K562 (cell line): Measurements from ENCODE around the gene HBEGF. TPM values are rescaled to one million over a fixed set of nuclear protein-coding genes. Genes with fewer than 3 reads are reported as not detected.
A peak's percentile ranks its signal among the peaks of the same experiment; 100 is the strongest.

Source experiments
- AFF4 ChIP-seq: sonication (generic); formaldehyde crosslinking; IDR thresholded peaks from 2 replicates; pipeline ENCODE4 v1.8.0; 2023; ENCODE audit warnings: mild to moderate bottlenecking, missing genetic modification reagents
- ATF3 ChIP-seq, 2 experiments: fragments of 450-650 bp in 1 of 2; sonication (generic) in 1 of 2; formaldehyde crosslinking in 1 of 2; IDR thresholded peaks in 1 of 2; conservative IDR thresholded peaks in 1 of 2; 2 replicates each; pipeline versions ENCODE4 v1.6.1 to v1.8.1; 2016 to 2023; ENCODE audit warnings: mild to moderate bottlenecking in 2 of 2, moderate library complexity in 2 of 2, inconsistent platforms in 1 of 2, missing genetic modification reagents in 1 of 2
- BMI1 ChIP-seq: fragments of 150-350 bp; IDR thresholded peaks from 2 replicates; pipeline ENCODE4 v1.6.1; 2014; ENCODE audit warnings: low read length
- CBFA2T2 ChIP-seq: fragments of 450-650 bp; conservative IDR thresholded peaks from 2 replicates; pipeline ENCODE4 v1.6.1; 2017; ENCODE audit warnings: mild to moderate bottlenecking
- CHD2 ChIP-seq: IDR thresholded peaks from 2 replicates; pipeline ENCODE4 v1.6.1; 2011; ENCODE audit warnings: low read depth, low read length
- EP300 ChIP-seq: IDR thresholded peaks from 2 replicates; pipeline ENCODE4 v1.6.1; 2012; ENCODE audit warnings: low read length, improper control_type of control experiment
- GABPA ChIP-seq: fragments of 200-800 bp; sonication (Bioruptor generic); conservative IDR thresholded peaks from 2 replicates; pipeline ENCODE4 v1.6.1; 2016; ENCODE audit warnings: low read depth, missing genetic modification characterization, missing compliant biosample characterization
- GTF2E2 ChIP-seq: fragments of 200-800 bp; sonication (Bioruptor generic); IDR thresholded peaks from 2 replicates; pipeline ENCODE4 v1.6.1; 2016; ENCODE audit warnings: missing genetic modification characterization, missing compliant biosample characterization
- IRF1 ChIP-seq: sonication (generic); formaldehyde crosslinking; IDR thresholded peaks from 2 replicates; pipeline ENCODE4 v1.8.0; 2022; ENCODE audit warnings: missing genetic modification reagents, mild to moderate bottlenecking, borderline replicate concordance
- NEUROD1 ChIP-seq: fragments of 150-350 bp; IDR thresholded peaks from 2 replicates; pipeline ENCODE4 v1.6.1; 2014; ENCODE audit warnings: borderline replicate concordance, low read length, low read depth; ENCODE audit not compliant: partially characterized antibody
- PHB ChIP-seq: fragments of 250-450 bp; sonication (Bioruptor Pico); IDR thresholded peaks from 2 replicates; pipeline ENCODE4 v1.5.0; 2021
- SFPQ ChIP-seq: fragments of 200-400 bp; formaldehyde crosslinking; IDR thresholded peaks from 2 replicates; pipeline ENCODE4 v1.6.1; 2017; ENCODE audit warnings: mild to moderate bottlenecking, low read depth, low read length, moderate library complexity
- SIN3B ChIP-seq: fragments of 450-650 bp; IDR thresholded peaks from 2 replicates; pipeline ENCODE4 v1.6.1; 2017; ENCODE audit warnings: low read depth, mild to moderate bottlenecking, moderate library complexity
- SPI1 ChIP-seq: IDR thresholded peaks from 2 replicates; pipeline ENCODE4 v1.6.1; 2011; ENCODE audit warnings: low read depth, low read length, control low read depth, borderline replicate concordance
- SRSF9 ChIP-seq: fragments of 200-400 bp; formaldehyde crosslinking; IDR thresholded peaks from 2 replicates; pipeline ENCODE4 v1.6.1; 2017; ENCODE audit warnings: low read depth, low read length, borderline replicate concordance
- TEAD2 ChIP-seq: fragments of 450-650 bp; IDR thresholded peaks from 2 replicates; pipeline ENCODE4 v1.6.1; 2016; ENCODE audit warnings: missing genetic modification characterization, control low read depth, missing compliant biosample characterization
- ZC3H8 ChIP-seq: fragments of 450-650 bp; IDR thresholded peaks from 2 replicates; pipeline ENCODE4 v1.6.1; 2017
- ZFP1 ChIP-seq: fragments of 450-650 bp; formaldehyde crosslinking; IDR thresholded peaks from 2 replicates; pipeline ENCODE4 v1.4.0; 2020; ENCODE audit warnings: mild to moderate bottlenecking, mixed read lengths
- ZKSCAN1 ChIP-seq: fragments of 150-350 bp; IDR thresholded peaks from 2 replicates; pipeline ENCODE4 v1.6.1; 2016; ENCODE audit warnings: low read depth, low read length
- ZNF133 ChIP-seq: fragments of 250-450 bp; sonication (Bioruptor Pico); IDR thresholded peaks from 2 replicates; pipeline ENCODE4 v1.4.0; 2020; ENCODE audit warnings: mild to moderate bottlenecking
- ZNF165 ChIP-seq: fragments of 250-450 bp; sonication (Bioruptor Pico); IDR thresholded peaks from 2 replicates; pipeline ENCODE4 v1.4.0; 2020; ENCODE audit warnings: borderline replicate concordance
- ZNF324 ChIP-seq: fragments of 250-450 bp; sonication (Bioruptor Pico); IDR thresholded peaks from 2 replicates; pipeline ENCODE4 v1.4.0; 2020; ENCODE audit warnings: mild to moderate bottlenecking
- polyA plus RNA-seq, 8 experiments: library from polyadenylated mRNA; depleted of rRNA in 4 of 8; stranded (reverse) in 5 of 8; unstranded in 3 of 8; fragments of >200 nt; fragmentation: Nextera tagmentation in 2 of 8; fragmentation: Illumina TruSeq in 1 of 8; extraction: Ambion mirVana in 2 of 8; extraction: Trizol in 1 of 8; gene quantifications; 2 replicates each; pipeline versions ENCODE4 v1.2.1 to v1.2.3, GENCODE V29; 2011 to 2014; ENCODE audit warnings: inconsistent platforms in 1 of 8, missing spikeins in 1 of 8
- total RNA-seq, 7 experiments: library from RNA; depleted of rRNA in 6 of 7; stranded (reverse); fragments of >200 nt in 6 of 7; fragmentation: Illumina TruSeq in 2 of 7; extraction: Trizol in 2 of 7; gene quantifications; 2 replicates each; pipeline versions ENCODE4 v1.2.1 to v1.2.3, GENCODE V29; 2011 to 2021; ENCODE audit warnings: low replicate concordance in 1 of 7

The HBEGF gene
- total and polyA plus RNA-seq, 9 of the 15 experiments (the other 6 are each of a cell fraction or from before 2014, with no cell fraction given) = 0.11 to 1.1 (median 0.60) TPM

GRCh38 chr5:140312067-140312790, 34.2 kb downstream of the HBEGF start (continued):
- TF ChIP-seq SFPQ (no peak), ZFP1 (CRISPR knock-in tag) (no peak), SIN3B (no peak), TEAD2 (tag) (no peak), ZNF324 (no peak), SRSF9 (no peak), ZNF133 (no peak), GABPA (0 out of 2 replicates have a peak, but pooled peaks have one; percentile 24), CBFA2T2 (no peak), NEUROD1 (no peak), BMI1 (no peak), PHB (CRISPR knock-in tag) (no peak), CHD2 (no peak), ZC3H8 (no peak), GTF2E2 (tag) (0 out of 2 replicates have a peak, but pooled peaks have one; percentile 43), IRF1 (no peak), AFF4 (CRISPR knock-in tag) (no peak), ZKSCAN1 (no peak), SPI1 (peak; percentile 84; the same call in 1 of the 2 replicates), ATF3 (IDR thresholded peaks at IDR 0.05) (no peak), ATF3 (CRISPR knock-in tag; conservative IDR thresholded peaks at IDR 0.05) (no peak), EP300 (no peak), ZNF165 (no peak)
